Measurements from ENCODE around the gene FKRP. TPM values are rescaled to one million over a fixed set of nuclear protein-coding genes. Genes with fewer than 3 reads are reported as not detected.

FKRP gene
- total RNA-seq, 1 experiment from 2014 or later: 14.3 TPM

GRCh38 chr19:46722004-46722380 is 23.9 kb upstream of the FKRP start:
- no peak overlapping the region for H2AFZ ChIP-seq (ENCODE audit: low read length)
- POLR2A ChIA-PET (ENCODE audit: unreplicated experiment): no interaction called here
- H3K79me2 ChIP-seq (ENCODE audit: low read length): no peaks in the 10 kb centered on the region
- H3K36me3 ChIP-seq (ENCODE audit: low read depth, low read length): peaks cover 14% of the 10 kb centered on the region; the same call in 1 of the 2 replicates
- H3K27me3 ChIP-seq (ENCODE audit: low read length): no peaks in the 10 kb centered on the region
- no peak overlapping the region for H3K4me2 ChIP-seq (ENCODE audit: low read length)
- TF ChIP-seq EZH2 (IDR thresholded peaks at IDR 0.05; ENCODE audit: low read length, unreplicated experiment) (no peak), CTCF (conservative IDR thresholded peaks at IDR 0.05; ENCODE audit: low read depth, low read length) (no peak), EZH2phosphoT487 (IDR thresholded peaks at IDR 0.05; ENCODE audit: borderline replicate concordance, low read length) (no peak)
- intact Hi-C loops (cut with micrococcal nuclease): no loop called here
- H3K9me3 ChIP-seq (ENCODE audit: low read length): no peaks in the 10 kb centered on the region
- H3K4me1 ChIP-seq (ENCODE audit: insufficient read depth, low read length): no peaks in the 10 kb centered on the region
- no peak overlapping the region for H3K9ac ChIP-seq (ENCODE audit: low read length)
- H3K27ac ChIP-seq (ENCODE audit: low read length): no peak overlapping the region
- no TSS peak for BruUV-seq (replicated peaks)
- no peak for DNase-seq
- no peaks in the 10 kb centered on the region for H3F3A ChIP-seq (ENCODE audit: low read length, unreplicated experiment)
- no peaks in the 10 kb centered on the region for H4K20me1 ChIP-seq (ENCODE audit: low read length)
- no peaks in the 10 kb centered on the region for H3K9me2 ChIP-seq (replicated peaks; ENCODE audit: low read length)
- ATAC-seq: no peak
- CTCF ChIA-PET: no interaction called here
- no peak overlapping the region for H3K4me3 ChIP-seq (ENCODE audit: low read length)

- Histone ChIP-seq H3K9ac (ENCODE audit: low read length) (no peak overlapping the region), H3K9me3 (ENCODE audit: low read length) (no peaks in the 10 kb centered on the region), H3F3A (ENCODE audit: low read length, unreplicated experiment) (no peaks in the 10 kb centered on the region), H2AFZ (ENCODE audit: low read length) (no peak overlapping the region), H4K20me1 (ENCODE audit: low read length) (no peaks in the 10 kb centered on the region), H3K79me2 (ENCODE audit: low read length) (no peaks in the 10 kb centered on the region), H3K27me3 (ENCODE audit: low read length) (no peaks in the 10 kb centered on the region), H3K4me1 (ENCODE audit: insufficient read depth, low read length) (no peaks in the 10 kb centered on the region), H3K36me3 (ENCODE audit: low read depth, low read length) (peaks cover 18% of the 10 kb centered on the region; the same call in 1 of the 2 replicates), H3K27ac (ENCODE audit: low read length) (no peak overlapping the region), H3K9me2 (replicated peaks; ENCODE audit: low read length) (no peaks in the 10 kb centered on the region), H3K4me2 (ENCODE audit: low read length) (no peak overlapping the region), H3K4me3 (ENCODE audit: low read length) (no peak overlapping the region)
- intact Hi-C loops (cut with micrococcal nuclease): no loop called here
- TF ChIP-seq CTCF (conservative IDR thresholded peaks at IDR 0.05; ENCODE audit: low read depth, low read length): no peak
- no peak for TF ChIP-seq EZH2 (IDR thresholded peaks at IDR 0.05; ENCODE audit: low read length, unreplicated experiment)
- no peak for TF ChIP-seq EZH2phosphoT487 (IDR thresholded peaks at IDR 0.05; ENCODE audit: borderline replicate concordance, low read length)
- no peak for DNase-seq
- no peak for ATAC-seq
- ChIA-PET CTCF (no interaction called here), POLR2A (ENCODE audit: unreplicated experiment) (no interaction called here)
- BruUV-seq (replicated peaks): no TSS peak
Observed at GRCh38 chr19:46722421-46723022, 23.3 kb upstream of the FKRP start.

- Histone ChIP-seq H4K20me1 (ENCODE audit: low read length) (no peaks in the 10 kb centered on the region), H3K4me2 (ENCODE audit: low read length) (no peak overlapping the region), H3K9me2 (replicated peaks; ENCODE audit: low read length) (no peaks in the 10 kb centered on the region), H3K9ac (ENCODE audit: low read length) (no peak overlapping the region), H3K4me3 (ENCODE audit: low read length) (no peak overlapping the region), H3F3A (ENCODE audit: low read length, unreplicated experiment) (no peaks in the 10 kb centered on the region), H3K79me2 (ENCODE audit: low read length) (no peaks in the 10 kb centered on the region), H3K36me3 (ENCODE audit: low read depth, low read length) (peaks cover 18% of the 10 kb centered on the region; the same call in 1 of the 2 replicates), H3K27me3 (ENCODE audit: low read length) (no peaks in the 10 kb centered on the region), H3K9me3 (ENCODE audit: low read length) (no peaks in the 10 kb centered on the region), H3K4me1 (ENCODE audit: insufficient read depth, low read length) (no peaks in the 10 kb centered on the region), H3K27ac (ENCODE audit: low read length) (no peak overlapping the region), H2AFZ (ENCODE audit: low read length) (no peak overlapping the region)
- CTCF ChIA-PET: no interaction called here
- DNase-seq (no peak), ATAC-seq (no peak)
- TF ChIP-seq CTCF (conservative IDR thresholded peaks at IDR 0.05; ENCODE audit: low read depth, low read length) (no peak), EZH2 (IDR thresholded peaks at IDR 0.05; ENCODE audit: low read length, unreplicated experiment) (no peak), EZH2phosphoT487 (IDR thresholded peaks at IDR 0.05; ENCODE audit: borderline replicate concordance, low read length) (no peak)
- intact Hi-C loops (cut with micrococcal nuclease): no loop called here
- POLR2A ChIA-PET (ENCODE audit: unreplicated experiment): no interaction called here
- no TSS peak for BruUV-seq (replicated peaks)
Observed at GRCh38 chr19:46723023-46723461, 22.8 kb upstream of the FKRP start.

Measured in PC-3 (cell line).